ENCODE measurements around the gene MMP28. TPM values are rescaled to one million over a fixed set of nuclear protein-coding genes. Genes with fewer than 3 reads are reported as not detected.
A peak's percentile ranks its signal among the peaks of the same experiment; 100 is the strongest.

The MMP28 gene
- total and polyA plus RNA-seq, 11 donors, result 0.83 to 10.2 (median 2.5) TPM

GRCh38 chr17:35726127-35726952 lies 69.1 kb downstream of the MMP28 start:
- Histone ChIP-seq H3K4me3 (no peak overlapping the region), H3K27ac (peak overlapping the region in 4 of 12 donors; percentile 19 to 48 (median 31)), H3K36me3 (peaks cover 0 to 65% (median 40%) of the 10 kb centered on the region in 9 donors), H3K9me3 (no peaks in the 10 kb centered on the region), H3K4me1 (peaks cover 0 to 32% (median 19%) of the 10 kb centered on the region in 12 donors), H3K27me3 (no peaks in the 10 kb centered on the region)
- peak in 4 of 5 donors; percentile 60 to 78 (median 70) for DNase-seq
- WGBS, 4 donors, result 34 to 41% (median 39%) methylated on average over 6 of the region's 6 CpGs
- ATAC-seq, result peak in 3 of 4 donors; percentile 23 to 34 (median 26)
- intact Hi-C loops (cut with DNase I), result no loop called here
- TF ChIP-seq POLR2A (IDR thresholded peaks at IDR 0.05), result no peak
- TF ChIP-seq, protein P1, sequence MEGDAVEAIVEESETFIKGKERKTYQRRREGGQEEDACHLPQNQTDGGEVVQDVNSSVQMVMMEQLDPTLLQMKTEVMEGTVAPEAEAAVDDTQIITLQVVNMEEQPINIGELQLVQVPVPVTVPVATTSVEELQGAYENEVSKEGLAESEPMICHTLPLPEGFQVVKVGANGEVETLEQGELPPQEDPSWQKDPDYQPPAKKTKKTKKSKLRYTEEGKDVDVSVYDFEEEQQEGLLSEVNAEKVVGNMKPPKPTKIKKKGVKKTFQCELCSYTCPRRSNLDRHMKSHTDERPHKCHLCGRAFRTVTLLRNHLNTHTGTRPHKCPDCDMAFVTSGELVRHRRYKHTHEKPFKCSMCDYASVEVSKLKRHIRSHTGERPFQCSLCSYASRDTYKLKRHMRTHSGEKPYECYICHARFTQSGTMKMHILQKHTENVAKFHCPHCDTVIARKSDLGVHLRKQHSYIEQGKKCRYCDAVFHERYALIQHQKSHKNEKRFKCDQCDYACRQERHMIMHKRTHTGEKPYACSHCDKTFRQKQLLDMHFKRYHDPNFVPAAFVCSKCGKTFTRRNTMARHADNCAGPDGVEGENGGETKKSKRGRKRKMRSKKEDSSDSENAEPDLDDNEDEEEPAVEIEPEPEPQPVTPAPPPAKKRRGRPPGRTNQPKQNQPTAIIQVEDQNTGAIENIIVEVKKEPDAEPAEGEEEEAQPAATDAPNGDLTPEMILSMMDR (IDR thresholded peaks at IDR 0.05), result no peak

GRCh38 chr17:35725802-35726126 lies 69.7 kb downstream of the MMP28 start:
- peak overlapping the region in 1 of 12 donors; percentile 48 for H3K27ac ChIP-seq
- H3K9me3 ChIP-seq, result no peaks in the 10 kb centered on the region
- H3K4me3 ChIP-seq, result no peak overlapping the region
- no peak for DNase-seq
- H3K4me1 ChIP-seq, result peaks cover 0 to 27% (median 14%) of the 10 kb centered on the region in 12 donors
- 71 to 83% (median 78%) methylated on average over 2 of the region's 2 CpGs for WGBS, 4 donors
- intact Hi-C loops (cut with DNase I), result no loop called here
- no peak for ATAC-seq
- no peaks in the 10 kb centered on the region for H3K27me3 ChIP-seq
- H3K36me3 ChIP-seq, result peaks cover 0 to 71% (median 40%) of the 10 kb centered on the region in 9 donors
- TF ChIP-seq, protein P1 (IDR thresholded peaks at IDR 0.05), result no peak
- TF ChIP-seq POLR2A (IDR thresholded peaks at IDR 0.05), result no peak

- intact Hi-C loops (cut with DNase I), result no loop called here
- peaks cover 0 to 74% (median 42%) of the 10 kb centered on the region in 9 donors for H3K36me3 ChIP-seq
- H3K27ac ChIP-seq, result no peak overlapping the region
- H3K27me3 ChIP-seq, result no peaks in the 10 kb centered on the region
- no peak overlapping the region for H3K4me3 ChIP-seq
- WGBS, 4 donors, result 92 to 95% (median 94%) methylated on average over 4 of the region's 4 CpGs
- ATAC-seq (no peak), DNase-seq (no peak)
- no peaks in the 10 kb centered on the region for H3K9me3 ChIP-seq
- peaks cover 0 to 22% (median 11%) of the 10 kb centered on the region in 12 donors for H3K4me1 ChIP-seq
- TF ChIP-seq, protein P1 (IDR thresholded peaks at IDR 0.05), result no peak
- TF ChIP-seq POLR2A (IDR thresholded peaks at IDR 0.05), result no peak
Observed at GRCh38 chr17:35725058-35725457, 70.4 kb downstream of the MMP28 start.

- ATAC-seq (no peak), DNase-seq (no peak)
- Histone ChIP-seq H3K9me3 (no peaks in the 10 kb centered on the region), H3K4me3 (no peak overlapping the region), H3K27ac (no peak overlapping the region), H3K4me1 (peaks cover 0 to 22% (median 11%) of the 10 kb centered on the region in 12 donors), H3K27me3 (no peaks in the 10 kb centered on the region), H3K36me3 (peaks cover 0 to 87% (median 50%) of the 10 kb centered on the region in 9 donors)
- TF ChIP-seq POLR2A (IDR thresholded peaks at IDR 0.05), result no peak
- TF ChIP-seq, protein P1 (IDR thresholded peaks at IDR 0.05), result no peak
- intact Hi-C loops (cut with DNase I), result no loop called here
- 95 to 98% (median 96%) methylated on average over 2 of the region's 2 CpGs for WGBS, 4 donors
Observed at GRCh38 chr17:35723735-35724134, 71.7 kb downstream of the MMP28 start.
